ENCODE measurements around the gene GMEB2. TPM values are rescaled to one million over a fixed set of nuclear protein-coding genes. Genes with fewer than 3 reads are reported as not detected.
A peak's percentile ranks its signal among the peaks of the same experiment; 100 is the strongest.
"Not testable (repeated sequence)": the region's sequence is repeated elsewhere in the genome, so short reads cannot be mapped to it uniquely, and the experiment has no call there.

The GMEB2 gene
- polyA plus RNA-seq, 1 of the 3 experiments (the other 2 are of a cell fraction): 6.5 TPM

DNA sequence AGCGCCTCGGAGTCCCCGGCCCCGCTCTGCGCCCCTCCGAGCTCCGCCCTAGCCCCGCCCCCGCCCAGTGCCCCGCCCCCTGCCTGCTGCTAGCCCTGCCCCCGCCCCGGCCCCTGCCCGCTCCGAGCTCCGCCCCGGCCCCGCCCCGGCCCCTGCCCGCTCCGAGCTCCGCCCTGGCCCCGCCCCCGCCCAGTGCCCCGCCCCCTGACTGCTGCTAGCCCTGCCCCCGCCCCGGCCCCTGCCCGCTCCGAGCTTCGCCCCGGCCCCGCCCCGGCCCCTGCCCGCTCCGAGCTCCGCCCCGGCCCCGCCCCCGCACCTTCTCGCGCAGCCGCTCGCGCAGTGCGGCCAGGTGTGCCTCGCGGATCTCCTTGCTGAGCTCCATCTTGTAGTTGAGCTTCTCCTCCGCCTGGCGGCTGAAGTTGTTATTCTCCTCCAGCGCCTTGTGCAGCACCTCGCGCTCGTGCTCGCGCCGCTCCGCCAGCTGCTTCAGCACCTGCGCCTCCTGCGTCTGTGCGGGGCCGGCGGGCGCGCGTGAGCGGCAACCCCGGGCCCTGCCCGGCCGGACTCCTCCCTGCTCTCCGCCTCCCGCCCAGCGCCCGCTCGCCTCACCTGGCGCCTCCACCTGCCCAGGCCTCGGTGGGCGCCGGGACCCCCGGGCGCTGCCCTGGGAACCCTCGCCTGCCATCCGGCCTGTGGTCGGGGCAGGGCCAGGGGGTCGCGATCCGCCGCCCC lies 15.1 kb upstream of the GMEB2 start:
- H3K4me3 ChIP-seq (ENCODE audit: low read depth in 2 of 2, low read length in 1 of 2): peak overlapping the region in 1 of 2 experiments; percentile 44; a peak in 2 of 4 replicates
- no peaks in the 10 kb centered on the region for H3K9me3 ChIP-seq
- DNase-seq: peak; percentile 99
- H3K4me1 ChIP-seq (ENCODE audit: control insufficient read depth in 1 of 2, insufficient read depth in 2 of 2, low read depth in 1 of 2, low read length in 1 of 2): peaks cover 0 to 13% of the 10 kb centered on the region in 2 experiments; a peak in 1 of 4 replicates
- no peaks in the 10 kb centered on the region for H3K27me3 ChIP-seq (ENCODE audit: insufficient read depth)
- H3K4me2 ChIP-seq: peak overlapping the region; percentile 71; the same call in 1 of the 2 replicates
- 0 out of 2 replicates have a peak, but pooled peaks cover 4% of the 10 kb centered on the region for H3K79me2 ChIP-seq (ENCODE audit: insufficient read depth)
- TF ChIP-seq NRF1 (IDR thresholded peaks at IDR 0.05; ENCODE audit: low read depth, low read length) (peak; percentile 62), FOXJ3 (CRISPR knock-in tag; IDR thresholded peaks at IDR 0.05) (no peak), SMC3 (IDR thresholded peaks at IDR 0.05; ENCODE audit: low read depth, low read length) (0 out of 2 replicates have a peak, but pooled peaks have one; percentile 4)
- TF ChIP-seq, protein P1, sequence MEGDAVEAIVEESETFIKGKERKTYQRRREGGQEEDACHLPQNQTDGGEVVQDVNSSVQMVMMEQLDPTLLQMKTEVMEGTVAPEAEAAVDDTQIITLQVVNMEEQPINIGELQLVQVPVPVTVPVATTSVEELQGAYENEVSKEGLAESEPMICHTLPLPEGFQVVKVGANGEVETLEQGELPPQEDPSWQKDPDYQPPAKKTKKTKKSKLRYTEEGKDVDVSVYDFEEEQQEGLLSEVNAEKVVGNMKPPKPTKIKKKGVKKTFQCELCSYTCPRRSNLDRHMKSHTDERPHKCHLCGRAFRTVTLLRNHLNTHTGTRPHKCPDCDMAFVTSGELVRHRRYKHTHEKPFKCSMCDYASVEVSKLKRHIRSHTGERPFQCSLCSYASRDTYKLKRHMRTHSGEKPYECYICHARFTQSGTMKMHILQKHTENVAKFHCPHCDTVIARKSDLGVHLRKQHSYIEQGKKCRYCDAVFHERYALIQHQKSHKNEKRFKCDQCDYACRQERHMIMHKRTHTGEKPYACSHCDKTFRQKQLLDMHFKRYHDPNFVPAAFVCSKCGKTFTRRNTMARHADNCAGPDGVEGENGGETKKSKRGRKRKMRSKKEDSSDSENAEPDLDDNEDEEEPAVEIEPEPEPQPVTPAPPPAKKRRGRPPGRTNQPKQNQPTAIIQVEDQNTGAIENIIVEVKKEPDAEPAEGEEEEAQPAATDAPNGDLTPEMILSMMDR (IDR thresholded peaks at IDR 0.05): peak; percentile 17
- no peaks in the 10 kb centered on the region for H3K9me2 ChIP-seq
- no peak overlapping the region for H3K9ac ChIP-seq
- POLR2A ChIA-PET: interaction anchor here (0.9 to 2.3 kb wide), 3 partner anchors 10 to 15 kb away, joined by 4 to 12 read pairs (median 4); partner anchors contain the start of genes GMEB2 and STMN3
- 29% methylated on average over 7 of the region's 86 CpGs for WGBS (ENCODE audit: low lambda C conversion rate)
- H3K27ac ChIP-seq (ENCODE audit: low read depth in 2 of 2, low read length in 1 of 2): no peak overlapping the region; a peak in 1 of 4 replicates
- no peak overlapping the region for H2AFZ ChIP-seq (ENCODE audit: low read depth)
- H4K20me1 ChIP-seq (ENCODE audit: insufficient read depth): peaks cover 8% of the 10 kb centered on the region; the same call in 1 of the 2 replicates
- H3K36me3 ChIP-seq (replicated peaks in 1 of 2; ENCODE audit: control insufficient read depth in 1 of 2, insufficient read depth in 2 of 2, low read length in 1 of 2): no peaks in the 10 kb centered on the region
- no peaks in the 10 kb centered on the region for H3F3A ChIP-seq (replicated peaks; ENCODE audit: insufficient read depth)
- CTCF ChIA-PET: interaction anchor here (0.7 to 1.3 kb wide), 6 partner anchors 12 to 332 kb away, joined by 3 to 5 read pairs (median 5); partner anchors contain the start of genes GMEB2 and STMN3

DNA sequence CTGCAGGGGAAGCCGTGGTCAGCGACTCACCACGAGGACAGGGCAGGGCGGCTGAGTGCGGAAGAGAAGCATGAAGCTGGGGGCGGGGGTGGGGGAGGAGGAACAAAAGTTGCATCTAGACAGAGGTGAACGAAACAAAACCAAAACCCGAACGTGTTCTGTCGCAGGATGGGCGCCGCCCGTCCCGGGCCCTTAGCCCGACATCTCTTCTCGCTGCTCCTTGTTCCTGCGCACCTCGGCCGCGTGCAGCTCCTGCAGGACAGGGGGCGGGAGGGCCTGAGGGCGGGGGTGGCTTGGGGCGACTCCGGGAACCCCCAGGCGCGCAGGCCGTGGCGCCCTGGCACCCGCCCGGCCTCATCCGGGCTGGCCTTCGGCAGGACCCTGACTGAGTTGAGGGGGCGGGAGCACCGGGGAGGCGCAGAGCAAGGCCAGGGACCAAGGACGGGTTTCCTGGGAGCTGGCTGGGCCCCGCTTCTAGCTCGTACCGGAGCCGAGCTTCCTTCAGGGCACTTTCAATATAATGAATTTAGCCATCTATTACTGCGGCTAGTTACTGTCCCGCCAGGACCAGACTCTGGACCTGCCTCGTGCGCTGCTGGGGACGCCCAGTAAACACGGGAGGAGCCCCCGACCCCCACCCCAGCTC lies 14.4 kb upstream of the GMEB2 start:
- no peak for DNase-seq
- POLR2A ChIA-PET: interaction anchor here (0.9 to 2.3 kb wide), 3 partner anchors 11 to 14 kb away, joined by 4 to 12 read pairs (median 4); partner anchors contain the start of genes GMEB2 and STMN3
- Histone ChIP-seq H3K27me3 (ENCODE audit: insufficient read depth) (no peaks in the 10 kb centered on the region), H3K9me2 (no peaks in the 10 kb centered on the region), H3K9ac (no peak overlapping the region), H3K9me3 (no peaks in the 10 kb centered on the region), H3K4me3 (ENCODE audit: low read depth in 2 of 2, low read length in 1 of 2) (no peak overlapping the region), H3K79me2 (ENCODE audit: insufficient read depth) (no peaks in the 10 kb centered on the region), H2AFZ (ENCODE audit: low read depth) (no peak overlapping the region), H4K20me1 (ENCODE audit: insufficient read depth) (peaks cover 8% of the 10 kb centered on the region; the same call in 1 of the 2 replicates), H3K4me2 (peak overlapping the region; percentile 60; the same call in 1 of the 2 replicates), H3K27ac (ENCODE audit: low read depth in 2 of 2, low read length in 1 of 2) (no peak overlapping the region; a peak in 1 of 4 replicates), H3K4me1 (ENCODE audit: control insufficient read depth in 1 of 2, insufficient read depth in 2 of 2, low read depth in 1 of 2, low read length in 1 of 2) (peaks cover 0 to 13% of the 10 kb centered on the region in 2 experiments; a peak in 1 of 4 replicates), H3K36me3 (replicated peaks in 1 of 2; ENCODE audit: control insufficient read depth in 1 of 2, insufficient read depth in 2 of 2, low read length in 1 of 2) (no peaks in the 10 kb centered on the region), H3F3A (replicated peaks; ENCODE audit: insufficient read depth) (no peaks in the 10 kb centered on the region)
- TF ChIP-seq, protein P2, sequence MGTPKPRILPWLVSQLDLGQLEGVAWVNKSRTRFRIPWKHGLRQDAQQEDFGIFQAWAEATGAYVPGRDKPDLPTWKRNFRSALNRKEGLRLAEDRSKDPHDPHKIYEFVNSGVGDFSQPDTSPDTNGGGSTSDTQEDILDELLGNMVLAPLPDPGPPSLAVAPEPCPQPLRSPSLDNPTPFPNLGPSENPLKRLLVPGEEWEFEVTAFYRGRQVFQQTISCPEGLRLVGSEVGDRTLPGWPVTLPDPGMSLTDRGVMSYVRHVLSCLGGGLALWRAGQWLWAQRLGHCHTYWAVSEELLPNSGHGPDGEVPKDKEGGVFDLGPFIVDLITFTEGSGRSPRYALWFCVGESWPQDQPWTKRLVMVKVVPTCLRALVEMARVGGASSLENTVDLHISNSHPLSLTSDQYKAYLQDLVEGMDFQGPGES (IDR thresholded peaks at IDR 0.05; ENCODE audit: low read depth, low read length): no peak
- no peak for TF ChIP-seq JUND (IDR thresholded peaks at IDR 0.05)
- WGBS (ENCODE audit: low lambda C conversion rate): 87% methylated on average over 25 of the region's 47 CpGs
- CTCF ChIA-PET: interaction anchor here (0.7 to 1.3 kb wide), 6 partner anchors 12 to 333 kb away, joined by 3 to 5 read pairs (median 5); partner anchors contain the start of genes GMEB2 and STMN3

DNA sequence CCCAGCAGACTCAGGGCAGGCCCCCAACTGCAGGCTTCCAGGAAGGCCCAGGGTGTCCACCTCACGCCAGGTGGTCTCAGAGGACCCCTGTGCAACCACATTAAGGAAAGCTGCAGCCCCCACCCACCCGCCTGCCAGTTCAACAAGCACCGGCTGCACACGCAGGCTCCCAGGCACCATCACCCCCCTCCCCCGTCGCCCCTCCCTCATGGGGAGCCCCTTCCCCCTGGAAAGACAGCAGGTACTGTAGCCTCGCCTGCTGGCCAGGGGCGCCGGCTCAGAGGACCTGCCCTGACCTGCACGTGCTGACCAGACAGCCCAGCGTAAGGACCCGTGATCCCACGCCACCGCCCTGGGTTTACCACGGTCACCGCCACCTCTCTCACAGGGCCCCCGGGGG lies 13.8 kb upstream of the GMEB2 start:
- not testable (repeated sequence) for H3K4me3 ChIP-seq (ENCODE audit: low read depth in 2 of 2, low read length in 1 of 2)

More for the DNA sequence above, 13.8 kb upstream of the GMEB2 start:
- H3K9me3 ChIP-seq; H3F3A ChIP-seq (replicated peaks; ENCODE audit: insufficient read depth); H3K4me2 ChIP-seq; H3K36me3 ChIP-seq (replicated peaks in 1 of 2; ENCODE audit: control insufficient read depth in 1 of 2, insufficient read depth in 2 of 2, low read length in 1 of 2); H3K9me2 ChIP-seq; DNase-seq; POLR2A ChIA-PET; H3K27me3 ChIP-seq (ENCODE audit: insufficient read depth); H2AFZ ChIP-seq (ENCODE audit: low read depth); H3K9ac ChIP-seq; H3K79me2 ChIP-seq (ENCODE audit: insufficient read depth); CTCF ChIA-PET; H4K20me1 ChIP-seq (ENCODE audit: insufficient read depth); H3K27ac ChIP-seq (ENCODE audit: low read depth in 2 of 2, low read length in 1 of 2): not testable (repeated sequence)
- peaks cover 0 to 13% of the 10 kb centered on the region in 2 experiments; a peak in 1 of 4 replicates for H3K4me1 ChIP-seq (ENCODE audit: control insufficient read depth in 1 of 2, insufficient read depth in 2 of 2, low read depth in 1 of 2, low read length in 1 of 2)
- 91% methylated on average over 8 of the region's 17 CpGs for WGBS (ENCODE audit: low lambda C conversion rate)
